TTC549 (cell line): Measurements from ENCODE around the gene SLC16A9.
"Not testable (repeated sequence)": the region's sequence is repeated elsewhere in the genome, so short reads cannot be mapped to it uniquely, and the experiment has no call there.

Experiments
- FAIRE-seq: peaks from 2 replicates; lab custom pipeline; 2012; peaks lifted over from hg19 to GRCh38; lab: Jason Lieb, UNC

Gene SLC16A9, protein sequence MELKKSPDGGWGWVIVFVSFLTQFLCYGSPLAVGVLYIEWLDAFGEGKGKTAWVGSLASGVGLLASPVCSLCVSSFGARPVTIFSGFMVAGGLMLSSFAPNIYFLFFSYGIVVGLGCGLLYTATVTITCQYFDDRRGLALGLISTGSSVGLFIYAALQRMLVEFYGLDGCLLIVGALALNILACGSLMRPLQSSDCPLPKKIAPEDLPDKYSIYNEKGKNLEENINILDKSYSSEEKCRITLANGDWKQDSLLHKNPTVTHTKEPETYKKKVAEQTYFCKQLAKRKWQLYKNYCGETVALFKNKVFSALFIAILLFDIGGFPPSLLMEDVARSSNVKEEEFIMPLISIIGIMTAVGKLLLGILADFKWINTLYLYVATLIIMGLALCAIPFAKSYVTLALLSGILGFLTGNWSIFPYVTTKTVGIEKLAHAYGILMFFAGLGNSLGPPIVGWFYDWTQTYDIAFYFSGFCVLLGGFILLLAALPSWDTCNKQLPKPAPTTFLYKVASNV

DNA sequence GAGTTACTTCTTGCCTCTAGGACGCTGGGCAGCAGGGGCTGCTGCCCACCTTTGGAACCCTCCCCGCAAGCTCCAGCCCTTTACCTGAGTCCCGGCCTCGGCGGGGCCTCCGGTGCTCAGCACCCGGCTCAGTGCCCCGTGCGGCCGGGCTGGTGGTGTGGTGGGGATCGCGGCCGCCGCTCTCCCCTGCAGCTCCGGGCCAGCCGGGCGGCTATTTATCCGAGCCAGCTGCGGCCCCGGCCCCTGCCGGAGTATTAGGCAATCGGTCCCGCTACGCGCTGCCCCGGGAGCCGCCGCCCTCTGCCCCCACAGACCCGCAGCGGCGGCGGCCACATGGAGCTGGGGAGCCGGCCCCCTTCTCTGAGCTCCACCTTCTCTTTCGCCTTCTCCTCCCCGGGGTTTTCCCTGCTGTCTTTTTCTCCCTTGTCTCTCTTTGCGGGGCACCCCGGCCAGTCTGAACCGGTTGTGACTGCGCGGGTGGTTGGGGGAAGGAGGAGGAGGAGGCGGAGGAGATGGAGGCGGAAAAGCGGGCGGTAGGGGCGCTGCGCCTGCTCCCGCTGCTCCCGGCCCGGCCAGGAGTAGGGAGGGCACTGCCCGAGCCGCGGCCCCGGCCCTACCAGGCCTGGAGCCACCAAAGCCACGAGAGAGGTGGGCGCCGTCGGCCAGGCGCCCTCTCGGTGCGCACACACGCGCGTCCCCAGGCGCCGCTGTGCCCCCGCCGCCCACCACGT lies at the start of gene SLC16A9:
TSS of gene SLC16A9 (minus strand) at position 456 of the 731 bp plus-strand sequence. CDS start 25,559 bp downstream, outside the sequence.
- no peak for FAIRE-seq

DNA sequence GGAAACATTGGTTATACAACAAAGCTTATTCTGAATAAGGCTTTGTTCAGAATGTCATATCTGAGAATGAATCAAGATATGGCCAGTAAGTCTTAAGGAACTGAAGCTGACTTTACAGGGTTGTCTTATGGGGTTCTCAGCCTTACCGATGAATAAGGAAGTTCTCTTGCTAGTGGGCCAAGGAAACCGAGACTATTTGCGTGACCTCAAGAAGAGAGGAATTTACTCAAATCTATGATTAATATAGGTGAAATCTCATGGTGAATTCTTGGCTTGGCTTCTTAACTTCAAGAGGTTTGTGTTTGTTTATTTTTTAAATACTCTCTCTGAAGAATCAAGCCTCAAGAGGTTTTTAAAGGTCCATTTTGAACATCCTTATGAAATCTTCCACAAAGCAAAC lies 48.3 kb upstream of the SLC16A9 start:
- no peak for FAIRE-seq

DNA sequence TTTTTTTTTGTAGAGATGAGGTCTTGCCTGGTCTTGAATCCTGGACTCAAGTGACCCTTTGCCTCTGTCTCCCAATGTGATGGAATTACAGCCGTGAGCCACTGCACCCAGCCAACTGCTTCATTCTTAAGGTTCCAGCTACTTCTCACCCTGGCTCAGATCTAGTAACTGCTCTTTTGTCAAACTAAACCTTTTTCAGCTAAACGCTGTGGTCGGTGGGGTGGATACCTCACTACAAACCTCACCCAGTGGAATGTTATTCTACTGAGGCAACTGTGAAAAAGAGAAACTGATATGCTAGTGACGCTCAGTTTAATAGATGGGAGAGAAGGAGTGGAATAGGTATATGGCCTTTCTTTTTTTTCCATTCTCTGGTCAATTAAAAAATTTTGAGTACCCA lies 45.3 kb upstream of the SLC16A9 start:
- FAIRE-seq = no peak

DNA sequence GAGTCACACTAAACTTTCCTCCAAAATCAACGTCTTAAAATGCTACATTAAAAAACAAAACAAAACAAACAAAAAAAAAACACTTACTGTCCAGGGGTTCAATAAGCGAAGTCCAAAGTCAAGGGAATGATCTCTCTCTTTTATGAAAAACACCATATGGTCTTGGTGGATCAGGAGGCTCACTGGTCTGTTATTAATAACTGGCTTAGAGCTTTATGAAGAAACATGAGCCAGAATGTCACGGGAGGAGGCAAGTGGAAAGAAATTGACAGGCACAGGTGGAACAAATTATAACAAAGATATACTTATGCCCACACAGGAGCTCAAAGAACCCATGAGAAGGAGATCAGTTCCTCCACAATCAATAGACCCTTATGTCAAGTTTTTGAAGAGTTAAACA lies 43.6 kb upstream of the SLC16A9 start, which contains the start of gene MRLN:
TSS of gene MRLN (minus strand) at position 189 of the 400 bp plus-strand sequence.
- no peak for FAIRE-seq

DNA sequence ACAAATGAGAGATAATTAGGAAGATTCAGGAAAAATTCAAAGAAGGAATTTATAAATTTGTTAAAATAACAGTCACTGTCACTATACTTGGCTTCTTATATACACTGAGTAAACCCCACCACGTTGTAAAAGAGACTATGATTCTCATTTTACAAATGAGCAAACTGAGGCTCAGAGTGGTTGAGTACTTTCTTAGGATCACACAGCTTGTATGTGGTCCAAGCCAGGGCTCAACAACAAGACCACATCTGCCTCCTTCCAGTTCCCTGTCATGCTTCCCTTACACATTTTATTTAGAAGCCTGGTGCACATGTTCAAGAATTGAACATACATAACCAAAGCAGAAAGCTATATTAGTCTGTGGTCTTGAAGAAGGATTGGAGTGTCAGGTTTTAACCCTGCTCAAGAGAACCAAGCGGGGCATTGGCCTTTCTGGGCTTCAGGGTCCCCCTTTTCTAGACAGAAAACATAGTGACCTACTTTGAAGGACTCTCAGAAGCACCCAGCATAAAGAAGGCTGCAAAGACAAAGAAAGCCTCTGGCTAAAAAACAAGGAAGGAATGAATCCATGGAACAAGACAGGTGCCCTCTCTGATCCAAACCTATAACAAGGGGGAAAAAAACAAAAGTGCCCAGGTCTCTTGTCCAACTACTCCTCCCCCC lies 42.8 kb upstream of the SLC16A9 start:
- FAIRE-seq = no peak

DNA sequence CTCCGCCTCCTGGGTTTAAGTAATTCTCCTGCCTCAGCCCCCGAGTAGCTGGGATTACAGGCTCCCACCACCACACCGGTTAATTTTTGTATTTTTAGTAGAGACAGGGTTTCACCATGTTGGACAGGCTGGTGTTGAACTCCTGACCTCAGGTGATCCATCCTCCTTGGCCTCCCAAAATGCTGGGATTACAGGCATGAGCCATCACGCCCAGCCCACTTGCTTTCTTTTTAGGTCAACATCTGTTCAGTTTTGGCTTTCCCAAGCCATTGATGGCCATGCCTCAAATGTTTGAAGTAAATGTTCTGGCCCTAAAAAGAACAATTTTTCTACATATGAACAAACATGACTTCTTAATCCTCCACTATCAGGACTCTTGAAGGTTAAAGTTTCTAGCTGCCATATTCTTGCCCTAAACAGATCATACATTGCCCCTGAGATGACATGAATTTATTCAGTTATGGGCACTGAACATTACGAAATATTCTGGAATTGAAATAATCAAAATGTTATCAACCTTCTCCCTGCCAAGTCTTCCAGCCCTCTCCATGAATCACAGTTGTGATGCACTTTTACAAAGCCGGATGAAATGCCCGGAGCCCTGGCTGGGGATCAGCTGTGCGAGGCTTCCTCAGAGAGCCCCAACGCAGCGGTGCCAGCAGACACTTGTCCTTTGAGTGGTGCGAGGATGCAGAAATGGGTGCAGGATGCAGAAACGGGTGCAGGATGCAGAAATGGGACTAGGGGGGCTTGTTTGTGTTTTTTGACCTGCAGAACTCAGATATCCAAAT lies 40.7 kb upstream of the SLC16A9 start:
- no peak for FAIRE-seq

DNA sequence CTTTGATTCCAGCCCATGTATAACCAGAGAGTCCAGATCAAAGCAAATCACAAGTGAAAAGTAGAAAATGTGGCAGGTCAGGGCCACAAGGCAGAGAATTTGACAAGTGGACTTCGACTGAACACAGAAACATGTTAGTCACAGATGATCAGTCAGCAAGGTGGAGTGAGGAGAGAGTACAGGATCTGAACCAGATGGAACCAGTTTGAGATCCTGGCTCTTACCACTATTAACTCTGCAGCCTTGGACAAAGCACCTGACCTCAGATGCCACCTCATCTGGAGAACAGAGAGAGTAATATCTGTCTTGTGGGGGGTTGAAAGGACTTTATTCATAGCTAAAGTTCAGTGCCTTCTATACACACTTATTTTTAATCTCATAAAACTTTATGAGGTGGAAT lies 39.2 kb upstream of the SLC16A9 start:
- FAIRE-seq = no peak

DNA sequence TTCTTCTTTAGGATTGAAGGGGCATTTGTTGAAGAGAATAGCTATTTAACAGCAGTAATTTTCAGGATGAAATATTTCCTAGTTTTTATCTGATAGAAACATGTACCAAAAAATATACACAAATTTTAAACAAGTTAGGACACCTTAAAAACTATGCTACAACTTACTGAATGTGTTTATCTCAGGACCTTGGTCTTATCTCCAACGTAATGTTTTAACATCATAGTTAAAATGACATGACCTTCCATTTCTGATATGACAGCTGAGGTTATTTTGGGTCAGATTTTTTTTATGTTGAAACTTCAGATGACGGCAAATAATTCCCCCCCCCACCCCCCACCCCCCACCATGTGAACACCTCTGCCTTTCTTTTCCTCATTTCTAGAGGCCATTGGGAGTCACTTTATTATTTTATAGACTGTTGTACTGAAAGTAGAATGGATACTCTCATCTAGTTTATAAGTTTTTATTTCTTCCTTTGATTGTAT lies 35.6 kb upstream of the SLC16A9 start:
- FAIRE-seq = no peak

DNA sequence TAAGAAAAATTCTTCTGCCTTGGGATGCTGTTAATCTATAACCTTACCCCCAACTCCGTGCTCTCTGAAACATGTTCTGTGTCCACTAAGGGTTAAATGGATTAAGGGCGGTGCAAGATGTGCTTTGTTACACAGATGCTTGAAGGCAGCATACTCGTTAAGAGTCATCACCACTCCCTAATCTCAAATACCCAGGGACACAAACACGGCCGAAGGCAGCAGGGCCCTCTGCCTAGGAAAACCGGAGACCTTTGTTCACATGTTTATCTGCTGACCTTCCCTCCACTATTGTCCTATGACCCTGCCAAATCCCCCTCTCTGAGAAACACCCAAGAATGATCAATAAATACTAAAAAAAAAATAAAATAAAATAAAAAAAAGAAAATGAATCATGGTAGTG lies 35.1 kb upstream of the SLC16A9 start:
- FAIRE-seq = not testable (repeated sequence)

DNA sequence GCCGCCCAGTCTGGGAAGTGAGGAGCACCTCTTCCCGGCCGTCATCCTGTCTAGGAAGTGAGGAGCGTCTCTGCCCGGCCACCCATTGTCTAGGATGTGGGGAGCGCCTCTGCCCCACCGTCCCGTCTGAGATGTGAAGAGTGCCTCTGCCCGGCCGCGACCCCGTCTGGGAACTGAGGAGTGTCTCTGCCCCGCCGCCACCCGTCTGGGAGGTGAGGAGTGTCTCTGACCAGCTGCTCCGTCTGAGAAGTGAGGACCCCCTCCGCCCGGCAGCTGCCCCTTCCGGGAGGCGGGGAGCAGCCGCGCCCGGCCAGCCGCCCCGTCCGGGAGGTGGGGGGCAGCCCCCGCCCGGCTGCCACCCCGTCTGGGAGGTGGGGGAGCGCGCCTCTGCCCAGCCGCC lies 34.5 kb upstream of the SLC16A9 start:
- not testable (repeated sequence) for FAIRE-seq

DNA sequence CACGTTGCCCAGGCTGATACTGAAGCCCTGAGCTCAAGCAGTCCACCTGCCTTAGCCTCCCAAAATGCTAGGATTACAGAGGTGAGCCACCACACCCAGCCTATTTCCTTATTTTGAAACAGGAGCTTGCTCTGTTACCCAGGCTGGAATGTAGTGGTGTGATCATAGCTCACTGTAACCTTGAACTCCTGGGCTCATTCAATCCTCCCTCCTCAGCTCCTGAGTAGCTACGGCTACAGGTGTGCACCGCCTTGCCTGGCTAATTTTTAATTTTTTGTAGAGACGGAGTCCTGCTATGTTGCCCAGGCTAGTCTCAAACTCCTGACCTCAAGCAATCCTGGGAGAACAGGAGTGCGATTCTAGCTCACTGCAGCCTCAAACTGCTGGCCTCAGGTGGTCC lies 31.9 kb upstream of the SLC16A9 start:
- no peak for FAIRE-seq

DNA sequence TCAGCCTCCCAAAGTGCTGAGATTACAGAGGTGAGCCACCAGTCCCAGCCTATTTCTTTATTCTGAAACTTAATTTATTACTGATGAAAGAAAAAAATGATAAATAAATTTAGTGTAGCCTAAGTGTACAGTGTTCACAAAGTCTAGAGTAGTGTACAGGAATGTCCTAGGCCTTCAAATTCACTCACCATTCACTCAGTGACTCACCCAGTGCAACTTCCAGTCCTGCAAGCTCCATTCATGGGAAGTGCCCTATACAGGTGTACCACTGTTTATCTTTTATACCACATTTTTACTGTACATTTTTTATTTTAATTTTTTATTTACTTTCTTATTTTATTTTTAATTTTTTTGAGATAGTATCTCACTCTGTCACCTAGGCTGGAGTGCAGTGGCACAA lies 31.4 kb upstream of the SLC16A9 start:
- FAIRE-seq = no peak

DNA sequence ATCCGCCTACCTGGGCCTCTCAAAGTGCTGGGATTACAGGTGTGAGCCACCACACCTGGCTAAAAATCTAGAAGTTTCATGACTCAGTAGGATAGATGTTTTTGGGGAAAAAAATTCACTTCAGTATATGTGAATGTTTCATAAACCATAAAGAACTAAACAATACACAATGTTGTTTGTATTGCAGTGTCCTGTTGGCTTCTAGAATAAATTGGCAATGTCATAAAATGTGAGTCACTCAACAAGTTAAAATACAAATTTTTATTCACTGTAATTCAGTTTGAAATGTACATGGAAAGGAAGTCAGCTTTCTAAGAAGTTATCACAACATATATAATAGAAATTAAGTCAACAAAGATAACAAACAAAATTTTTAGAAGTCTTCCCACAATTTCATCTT lies 27.1 kb upstream of the SLC16A9 start:
- no peak for FAIRE-seq

DNA sequence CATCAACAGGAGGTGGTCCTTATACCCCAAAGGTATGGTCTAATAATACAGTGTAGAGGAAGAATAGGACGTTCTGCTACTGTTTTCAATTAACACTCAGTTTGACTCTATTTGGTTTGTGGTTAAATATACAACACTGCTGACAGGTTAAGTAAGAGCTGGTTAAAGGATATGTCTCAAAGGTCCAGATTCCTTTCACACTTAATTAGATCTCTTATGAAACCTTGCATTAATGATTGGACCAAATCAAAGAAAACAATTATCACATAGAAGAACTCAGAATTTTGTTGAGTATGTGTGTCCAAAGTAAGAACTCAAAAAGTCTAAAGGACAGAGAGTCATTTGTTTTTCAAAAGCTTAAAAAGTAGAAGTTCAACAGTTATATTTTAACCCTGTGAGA lies 25.6 kb upstream of the SLC16A9 start:
- no peak for FAIRE-seq

DNA sequence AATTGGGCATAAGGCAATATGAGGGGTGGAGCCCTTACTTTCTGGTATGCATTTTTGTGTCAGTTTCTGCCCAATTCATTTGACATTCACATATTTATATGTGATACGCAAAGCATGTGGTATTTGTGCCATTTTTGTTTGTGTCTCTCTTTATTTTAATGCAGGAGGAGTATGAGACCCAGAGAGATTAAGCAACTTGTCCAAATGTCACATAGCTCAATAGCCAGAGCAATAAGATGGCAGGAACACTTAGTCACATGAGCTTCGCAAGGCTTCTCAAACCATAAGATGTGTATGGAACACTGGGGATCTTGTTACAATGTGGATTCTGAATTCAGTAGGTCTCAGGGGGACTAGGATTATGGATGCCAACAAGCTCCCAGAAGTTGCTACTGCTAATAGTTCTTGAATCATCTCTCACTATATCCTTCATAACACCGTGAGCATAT lies 24.4 kb upstream of the SLC16A9 start:
- no peak for FAIRE-seq

DNA sequence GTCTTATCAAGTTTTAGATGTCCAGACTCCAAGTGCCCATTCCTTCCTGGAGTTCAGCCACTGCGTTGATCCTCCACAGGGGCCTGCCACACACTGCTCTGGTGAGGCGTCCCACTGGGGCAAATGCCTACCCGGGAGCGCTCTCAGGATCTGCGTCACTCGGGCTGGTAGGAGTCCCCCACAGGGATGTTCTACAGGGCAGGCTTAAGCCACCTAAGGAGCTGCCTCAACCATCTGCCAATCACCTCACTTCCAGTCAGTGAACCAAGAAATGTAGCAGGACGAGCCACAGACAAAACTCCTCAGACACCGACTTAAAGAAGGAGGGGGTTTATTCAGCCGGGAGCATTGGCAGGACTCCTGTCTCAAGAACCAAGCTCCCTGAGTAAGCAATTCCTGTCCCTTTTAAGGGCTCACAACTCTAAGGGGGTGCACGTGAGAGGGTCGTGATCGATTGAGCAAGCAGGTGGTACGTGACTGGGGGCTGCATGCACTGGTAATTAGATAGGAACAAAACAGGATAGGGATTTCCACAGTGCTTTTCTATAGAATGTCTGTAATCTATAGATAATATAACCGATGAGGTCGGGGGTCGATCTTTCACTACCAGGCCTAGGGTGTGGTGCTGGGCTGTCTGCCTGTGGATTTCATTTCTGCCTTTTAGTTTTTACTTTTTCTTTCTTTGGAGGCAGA lies 23.8 kb upstream of the SLC16A9 start:
- not testable (repeated sequence) for FAIRE-seq

DNA sequence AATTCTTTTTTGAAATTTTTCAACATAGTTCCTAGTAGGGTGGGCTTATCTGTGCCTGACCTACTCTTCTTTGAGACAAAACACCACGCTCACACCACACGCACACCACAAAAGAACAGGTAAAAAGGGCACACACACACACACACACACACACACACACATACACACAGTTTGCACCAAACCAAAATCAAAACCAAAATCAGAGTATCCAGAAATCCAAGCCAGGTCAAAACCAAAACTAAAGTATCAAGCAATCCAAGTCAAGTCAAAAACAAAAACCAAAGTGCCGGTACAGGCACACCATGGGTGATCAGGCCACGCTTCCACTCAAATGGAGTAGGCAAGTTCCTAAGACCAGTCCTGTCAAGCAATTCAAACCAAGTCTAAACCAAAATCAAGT lies 23.2 kb upstream of the SLC16A9 start:
- FAIRE-seq = not testable (repeated sequence)

DNA sequence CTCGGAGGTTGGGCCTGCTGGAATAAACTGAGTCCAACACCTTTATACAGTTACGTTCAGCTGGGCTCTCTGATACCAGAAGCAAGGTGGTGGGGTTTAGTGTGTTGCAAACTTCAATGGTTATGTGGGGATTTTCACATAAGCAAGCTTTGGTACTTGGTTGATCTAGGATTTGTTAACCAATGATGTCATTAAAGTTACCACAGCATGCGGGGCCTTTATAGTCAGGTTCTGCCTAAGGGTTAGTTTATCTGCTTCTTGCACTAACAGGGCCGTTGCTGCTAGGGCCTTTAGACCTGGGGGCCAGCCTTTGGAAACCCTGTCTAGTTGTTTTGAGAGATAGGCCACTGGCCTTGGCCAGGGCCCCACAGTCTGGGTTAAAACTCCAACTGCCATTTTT lies 19.5 kb upstream of the SLC16A9 start:
- FAIRE-seq = not testable (repeated sequence)

DNA sequence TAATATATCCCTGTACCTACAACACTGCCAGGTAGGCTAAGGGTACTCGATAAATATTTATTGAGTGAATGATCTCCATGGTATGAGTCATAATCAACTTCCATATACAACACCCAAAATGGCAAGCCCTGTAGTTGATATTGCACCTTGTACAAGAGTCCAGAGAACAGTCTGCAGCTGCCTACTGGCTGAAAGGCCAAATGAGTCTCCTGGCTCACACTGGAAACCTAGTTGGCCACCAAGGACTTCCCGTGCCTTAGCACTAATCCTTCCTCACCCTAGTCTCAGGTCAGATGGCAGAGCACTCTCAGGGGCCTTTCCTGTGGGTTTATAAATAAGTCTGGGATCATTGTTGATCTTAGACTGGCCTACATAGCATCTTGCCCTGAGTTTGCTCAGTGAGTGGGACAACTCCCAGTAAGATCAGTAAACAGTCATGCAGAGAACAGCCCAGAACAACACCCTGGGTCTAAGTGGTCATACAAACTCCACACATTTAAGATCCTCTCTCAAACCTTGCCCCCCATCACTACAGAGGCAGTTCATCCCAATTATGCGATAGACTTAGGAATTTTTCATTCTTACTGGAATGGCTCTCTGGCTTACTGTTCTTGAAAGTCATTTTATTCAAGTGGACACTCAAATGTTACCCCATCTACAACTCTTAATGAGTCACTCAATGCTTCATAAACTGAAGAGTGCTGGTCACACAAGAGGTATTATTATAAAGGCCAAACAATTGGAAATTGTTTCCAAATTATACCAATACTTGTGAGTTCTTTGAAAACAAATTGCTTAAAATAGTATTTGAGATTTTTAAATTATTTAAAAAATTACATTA lies 14.7 kb upstream of the SLC16A9 start:
- FAIRE-seq = no peak

DNA sequence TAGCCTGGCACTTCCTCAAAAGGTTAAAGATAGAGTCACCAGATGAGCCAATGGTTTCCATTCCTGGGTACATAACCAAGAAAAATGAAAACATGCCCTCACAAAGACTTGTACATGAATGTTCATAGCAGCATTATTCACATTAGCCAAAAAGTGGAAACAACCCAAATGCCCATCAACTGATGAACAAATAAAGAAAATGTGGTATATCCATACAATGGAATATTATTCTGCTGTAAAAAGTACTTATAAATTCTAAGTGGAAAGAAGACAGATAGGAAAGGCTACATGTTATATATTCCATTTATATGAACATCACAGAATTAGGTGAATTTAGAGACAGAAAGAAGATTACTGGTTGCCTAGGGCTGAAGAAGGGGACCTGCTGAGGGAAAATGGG lies 10.7 kb upstream of the SLC16A9 start:
- FAIRE-seq = no peak
